ENCODE measurements around the gene RAB4B.
"Not testable (repeated sequence)": the region's sequence is repeated elsewhere in the genome, so short reads cannot be mapped to it uniquely, and the experiment has no call there.

RAB4B gene, protein sequence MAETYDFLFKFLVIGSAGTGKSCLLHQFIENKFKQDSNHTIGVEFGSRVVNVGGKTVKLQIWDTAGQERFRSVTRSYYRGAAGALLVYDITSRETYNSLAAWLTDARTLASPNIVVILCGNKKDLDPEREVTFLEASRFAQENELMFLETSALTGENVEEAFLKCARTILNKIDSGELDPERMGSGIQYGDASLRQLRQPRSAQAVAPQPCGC

DNA sequence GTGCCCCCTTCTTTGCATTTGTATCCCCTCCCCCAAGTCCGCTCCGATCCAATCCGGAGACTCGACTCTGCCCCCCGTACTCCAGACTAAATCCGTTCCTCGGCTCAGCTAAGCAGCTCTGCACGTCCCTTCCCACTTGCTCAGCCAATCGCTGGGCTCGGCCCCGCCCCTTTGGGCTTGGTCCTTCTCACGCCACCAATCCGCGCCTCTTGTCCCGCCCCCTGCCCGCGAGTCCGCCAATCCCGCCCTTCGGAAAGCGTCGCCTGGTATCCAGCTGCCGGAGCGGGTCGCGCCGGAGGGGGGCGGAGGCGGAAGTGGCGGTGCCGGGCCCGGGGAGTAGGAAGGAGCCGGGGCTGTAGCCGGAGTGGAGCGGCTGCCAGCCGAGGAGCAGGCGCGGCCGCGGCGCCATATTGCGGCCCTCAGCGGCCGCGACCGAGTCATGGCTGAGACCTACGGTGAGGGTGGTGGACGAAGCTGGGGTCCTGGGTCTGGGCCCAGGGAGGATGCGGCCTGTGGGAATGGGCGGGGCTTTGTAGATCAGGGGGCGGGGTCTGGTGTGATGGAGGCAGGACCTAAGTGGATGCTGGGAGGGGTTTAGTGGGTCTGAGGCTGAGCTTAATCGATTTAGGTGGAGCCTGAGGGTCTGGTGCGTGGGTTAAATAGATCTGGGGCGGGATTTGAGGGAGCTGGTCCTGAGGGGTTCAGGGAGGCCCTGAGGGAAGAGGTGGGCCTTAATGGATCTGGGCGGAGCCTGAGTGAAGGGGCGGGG is at the start of gene RAB4B:
Gene RAB4B (plus strand): TSS at position 311 of the 769 bp plus-strand sequence. CDS start 129 bp downstream, at position 440.
- peak; percentile 100 for DNase-seq

DNA sequence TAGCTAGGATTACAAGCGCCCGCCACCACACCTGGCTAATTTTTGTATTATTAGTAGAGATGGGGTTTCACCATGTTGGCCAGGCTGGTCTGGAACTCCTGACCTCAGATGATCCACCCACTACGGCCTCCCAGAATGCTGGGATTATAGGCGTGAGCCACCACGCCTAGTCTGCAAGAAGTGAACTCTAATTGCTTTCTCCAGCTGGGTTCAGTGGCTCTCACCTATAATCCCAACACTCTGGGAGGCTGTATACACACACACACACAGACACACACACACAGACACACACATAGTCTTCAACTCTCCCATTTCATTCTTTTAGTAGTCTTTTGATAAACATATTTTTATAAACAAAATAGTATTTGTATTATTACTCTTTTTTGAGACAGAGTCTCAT is 48.0 kb upstream of the RAB4B start:
- DNase-seq, result not testable (repeated sequence)

DNA sequence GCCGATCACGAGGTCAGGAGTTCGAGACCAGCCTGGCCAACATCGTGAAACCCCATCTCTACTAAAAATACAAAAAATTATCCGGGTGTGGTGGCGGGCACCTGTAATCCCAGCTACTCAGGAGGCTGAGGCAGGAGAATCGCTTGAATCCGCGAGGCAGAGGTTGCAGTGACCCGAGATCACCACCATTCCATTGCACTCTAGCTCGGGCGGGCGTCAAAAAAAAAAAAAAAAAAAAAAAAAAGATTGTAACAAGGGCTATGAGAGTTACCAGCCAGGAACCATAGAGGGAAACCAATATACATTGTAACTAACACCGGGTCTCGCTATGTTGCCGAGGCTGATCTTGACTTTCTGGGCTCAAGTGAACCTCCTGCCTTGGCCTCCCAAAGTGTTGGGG is 45.7 kb upstream of the RAB4B start:
- DNase-seq, result not testable (repeated sequence)

DNA sequence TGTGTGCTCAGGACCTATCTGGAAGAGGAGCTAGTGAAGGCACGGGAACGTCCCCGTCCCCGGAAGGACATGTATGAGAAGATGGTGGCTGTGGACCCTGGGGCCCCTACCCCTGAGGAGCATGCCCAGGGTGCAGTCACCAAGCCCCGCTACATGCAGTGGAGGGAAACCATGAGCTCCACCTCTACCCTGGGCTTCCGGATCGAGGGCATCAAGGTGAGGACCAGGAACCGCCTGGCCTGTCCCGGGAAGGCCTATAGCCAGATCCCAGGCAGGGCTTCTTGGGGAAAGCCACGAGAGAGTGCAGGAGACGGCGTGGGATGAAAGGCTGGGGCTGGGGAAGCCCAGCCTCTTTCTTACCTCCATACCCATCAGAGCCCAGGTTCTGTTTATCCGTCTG is 44.9 kb upstream of the RAB4B start:
- DNase-seq, result no peak

DNA sequence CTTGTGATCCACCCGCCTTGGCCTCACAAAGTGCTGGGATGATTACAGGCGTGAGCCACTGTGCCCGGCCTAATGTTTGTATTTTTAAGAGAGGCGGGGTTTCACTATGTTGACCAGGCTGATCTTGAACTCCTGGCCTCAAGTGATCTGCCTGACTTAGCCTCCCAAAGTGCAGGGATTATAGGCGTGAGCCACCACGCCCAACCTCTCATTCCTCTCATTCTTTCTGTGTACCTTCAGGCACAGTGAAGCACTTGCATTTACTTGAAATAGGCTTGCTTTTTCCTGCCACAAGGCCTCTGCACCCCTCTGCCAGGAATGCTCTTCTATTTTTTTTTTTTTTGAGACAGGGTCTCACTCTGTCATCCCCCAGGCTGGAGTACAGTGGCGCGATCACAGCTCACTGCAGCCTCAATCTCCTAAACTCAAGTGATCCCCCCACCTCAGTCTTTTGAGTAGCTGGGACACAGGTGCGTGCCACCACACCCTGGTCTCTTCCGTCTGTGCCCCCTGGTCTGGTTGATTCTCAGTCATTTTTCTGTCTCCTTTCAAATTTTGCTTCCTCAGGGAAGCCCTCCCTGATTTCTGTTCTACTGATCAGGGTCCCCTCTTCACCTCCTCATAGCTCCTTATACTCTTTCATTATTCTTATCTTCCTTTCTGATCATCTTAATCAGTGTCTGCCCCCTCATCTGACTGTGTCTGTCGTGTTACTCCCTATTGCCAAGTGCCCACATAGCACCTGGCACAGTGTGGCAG is 42.9 kb upstream of the RAB4B start:
- DNase-seq, result no peak

DNA sequence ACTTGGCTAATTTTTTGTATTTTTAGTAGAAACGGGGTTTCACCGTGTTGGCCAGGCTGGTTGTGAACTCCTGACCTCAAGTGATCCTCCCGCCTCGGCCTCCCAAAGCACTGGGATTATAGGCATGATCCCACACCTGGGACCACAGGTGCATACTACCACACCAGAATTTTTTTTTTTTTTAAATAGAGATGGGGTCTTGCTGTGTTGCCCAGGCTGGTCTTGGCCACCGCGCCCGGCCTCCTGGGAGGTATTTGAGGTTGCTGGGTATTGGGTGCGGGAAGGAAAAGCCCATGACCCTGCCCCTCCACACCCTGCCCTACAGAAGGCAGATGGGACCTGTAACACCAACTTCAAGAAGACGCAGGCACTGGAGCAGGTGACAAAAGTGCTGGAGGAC is 41.4 kb upstream of the RAB4B start:
- DNase-seq, result no peak

DNA sequence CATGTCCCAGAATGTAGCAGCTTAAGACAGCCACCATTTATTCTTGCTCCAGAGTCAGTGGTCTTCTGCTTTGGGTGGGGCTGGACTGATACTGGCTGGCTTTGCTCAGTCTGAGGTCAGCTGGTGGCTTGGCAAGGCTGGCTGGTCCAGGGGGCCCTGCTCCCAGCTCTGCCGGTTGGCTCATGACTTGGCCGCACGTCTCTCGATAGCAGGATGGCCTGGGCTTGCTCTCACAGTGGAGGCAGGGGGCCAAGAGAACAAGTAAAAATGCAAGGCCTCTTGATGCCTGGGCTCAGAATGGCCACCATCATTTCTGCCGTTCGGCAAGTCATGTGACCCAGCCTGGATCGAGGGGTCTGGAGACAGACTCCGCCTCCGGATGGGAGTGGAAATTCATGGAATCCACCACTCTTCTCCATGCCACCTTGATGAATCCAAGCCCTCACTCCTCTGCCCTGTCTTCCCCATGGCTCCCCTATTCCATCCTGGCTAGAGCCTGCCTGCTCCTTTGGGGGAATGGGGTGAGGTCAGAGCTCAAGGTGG is 40.9 kb upstream of the RAB4B start:
- no peak for DNase-seq

DNA sequence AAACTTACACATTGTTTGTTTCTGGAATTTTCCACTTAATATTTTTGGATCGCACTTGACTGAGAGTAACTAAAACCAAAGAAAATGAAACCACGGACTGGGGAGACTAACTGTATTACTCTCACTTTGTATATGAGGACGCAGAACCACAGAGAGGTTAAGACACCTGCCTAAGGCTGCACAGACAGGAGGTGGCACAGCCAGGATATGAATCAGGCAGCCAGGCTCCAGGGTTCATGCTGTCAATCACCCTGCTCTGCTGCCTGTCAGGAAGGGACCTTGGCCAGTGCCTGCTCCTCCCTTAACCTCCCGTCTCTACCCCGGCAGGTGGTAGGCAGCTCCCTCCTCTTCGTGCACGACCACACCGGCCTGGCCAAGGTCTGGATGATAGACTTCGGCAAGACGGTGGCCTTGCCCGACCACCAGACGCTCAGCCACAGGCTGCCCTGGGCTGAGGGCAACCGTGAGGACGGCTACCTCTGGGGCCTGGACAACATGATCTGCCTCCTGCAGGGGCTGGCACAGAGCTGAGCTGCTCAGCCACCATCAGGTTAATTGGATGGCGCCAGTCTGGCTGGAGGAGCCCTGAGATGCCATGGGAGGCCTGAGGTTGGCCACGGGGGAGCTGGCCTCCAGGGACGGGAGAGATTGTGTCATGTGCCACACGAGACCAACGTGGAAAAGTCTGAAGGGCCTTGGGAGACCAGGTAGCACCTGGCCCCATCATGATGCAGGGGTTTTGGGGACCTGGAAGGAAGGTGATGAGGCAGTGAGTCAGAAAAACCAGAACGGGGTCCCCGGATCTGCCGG is 38.8 kb upstream of the RAB4B start:
- DNase-seq, result no peak

DNA sequence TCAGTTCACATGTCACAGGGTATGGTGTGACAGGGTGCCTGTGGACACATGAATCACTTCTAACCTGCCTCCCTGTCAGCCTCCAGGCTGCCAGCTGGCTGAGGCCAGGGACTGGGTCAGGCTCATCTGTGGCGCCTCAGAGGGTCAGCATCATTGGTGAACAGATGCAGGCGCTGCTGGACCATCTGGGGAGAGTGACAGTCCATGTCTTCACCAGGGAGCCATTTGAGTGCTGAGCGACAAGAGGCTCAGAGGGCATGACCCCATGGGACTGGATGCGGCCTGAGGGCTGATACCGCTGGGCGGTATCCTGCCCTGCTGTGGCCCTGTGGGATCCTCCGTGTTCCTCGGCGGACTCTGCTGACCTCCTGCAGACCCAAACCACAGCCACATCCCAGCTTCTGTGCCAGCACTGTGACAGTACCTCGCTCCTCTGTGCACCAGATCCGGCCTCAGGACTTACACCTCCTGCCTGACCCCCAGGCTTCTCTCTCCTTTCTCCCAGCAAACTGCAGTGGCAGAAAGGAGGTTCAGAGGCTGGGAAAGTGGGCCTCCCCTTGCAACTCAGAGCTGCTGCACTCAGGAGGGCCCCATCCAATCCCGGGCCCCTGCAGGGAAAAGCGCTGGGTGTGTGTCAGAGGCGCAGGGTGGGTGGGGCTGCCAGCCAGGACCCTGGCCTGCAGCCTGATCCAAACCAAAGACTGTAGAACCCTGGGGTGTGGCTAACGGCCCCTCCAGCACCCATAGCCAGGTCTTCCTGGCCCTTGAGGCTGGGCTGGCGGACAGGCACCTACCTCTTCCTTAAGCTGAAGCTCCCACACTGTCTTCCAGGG is 38.0 kb upstream of the RAB4B start:
- DNase-seq, result no peak

DNA sequence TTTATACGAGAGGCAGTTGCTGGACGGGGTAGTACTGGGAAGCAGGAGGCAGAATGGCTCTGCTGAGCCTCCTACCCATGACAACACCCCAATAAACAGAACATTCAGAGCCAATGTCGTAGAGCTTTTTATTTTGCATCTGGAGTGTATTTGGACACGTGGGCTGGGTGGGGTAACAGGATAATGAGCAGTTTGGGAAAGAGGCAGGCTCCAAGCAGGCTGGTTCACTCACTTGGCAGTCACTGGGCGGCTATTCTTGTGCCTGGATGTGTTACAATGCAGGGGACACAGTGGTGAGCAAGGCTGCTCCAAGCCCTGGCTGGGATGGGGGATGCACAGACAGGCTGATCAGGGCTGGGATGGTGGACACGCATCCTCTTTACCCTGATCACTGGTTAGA is 37.3 kb upstream of the RAB4B start:
- DNase-seq, result no peak

DNA sequence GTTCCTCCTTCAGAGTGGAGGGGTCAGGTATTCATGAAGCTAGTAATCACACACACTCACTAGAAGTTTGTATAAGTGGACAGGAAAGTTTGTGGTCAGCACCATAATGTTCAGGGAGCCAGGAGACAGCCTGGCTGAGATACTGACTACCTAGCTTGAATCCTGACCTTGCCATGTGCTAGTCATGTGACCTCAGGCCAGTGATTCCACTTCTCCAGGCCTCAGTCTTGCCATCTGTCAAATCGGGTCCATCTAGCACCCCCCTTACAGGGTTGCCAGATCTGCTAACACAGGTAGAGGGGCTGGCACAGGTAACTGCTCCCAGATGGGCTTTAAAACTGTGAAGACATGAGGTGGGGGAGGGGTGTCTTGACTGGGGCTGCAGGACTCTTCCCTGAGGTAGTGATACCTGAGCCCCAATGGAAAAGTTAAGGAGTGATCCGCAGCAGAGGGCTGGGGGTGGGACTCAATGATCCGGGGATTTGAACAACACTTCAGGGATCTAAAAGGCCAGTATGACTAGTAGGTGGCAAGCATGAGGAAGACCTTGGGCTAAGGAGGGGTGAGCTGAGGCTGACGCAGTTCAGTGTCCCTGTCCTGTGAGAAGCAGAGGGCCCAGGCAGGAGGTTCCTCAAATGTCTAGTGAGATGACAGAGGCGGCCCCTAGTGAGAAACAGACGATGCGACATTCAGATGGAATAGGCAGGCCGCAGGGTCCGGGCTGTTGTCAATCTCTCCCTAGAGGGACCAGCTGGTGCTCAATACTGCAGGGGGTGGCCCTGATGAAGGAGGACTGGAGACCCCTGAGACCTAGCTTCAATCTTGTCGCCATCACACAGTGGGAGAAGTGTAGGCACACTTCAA is 36.3 kb upstream of the RAB4B start:
- DNase-seq, result no peak

DNA sequence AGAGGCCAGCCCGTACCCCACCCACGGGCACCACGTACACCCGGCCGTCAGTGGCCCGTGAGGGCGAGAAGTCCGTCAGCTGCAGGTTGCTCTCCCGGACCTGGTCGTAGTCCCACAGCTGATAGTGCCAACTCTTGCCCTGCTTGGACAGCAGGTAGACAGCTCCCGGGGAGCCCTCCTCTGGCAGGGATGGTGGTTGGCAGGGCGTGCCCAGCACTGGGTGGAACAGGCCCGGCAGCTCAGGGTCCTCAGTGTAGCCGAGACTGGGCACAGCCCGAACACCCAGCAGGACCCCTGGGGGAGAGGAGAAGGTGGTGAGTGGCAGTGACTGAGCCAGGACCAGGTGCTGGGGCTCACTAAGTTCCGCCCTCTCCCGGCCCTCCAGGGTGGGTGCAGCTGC is 35.6 kb upstream of the RAB4B start:
- DNase-seq, result no peak

DNA sequence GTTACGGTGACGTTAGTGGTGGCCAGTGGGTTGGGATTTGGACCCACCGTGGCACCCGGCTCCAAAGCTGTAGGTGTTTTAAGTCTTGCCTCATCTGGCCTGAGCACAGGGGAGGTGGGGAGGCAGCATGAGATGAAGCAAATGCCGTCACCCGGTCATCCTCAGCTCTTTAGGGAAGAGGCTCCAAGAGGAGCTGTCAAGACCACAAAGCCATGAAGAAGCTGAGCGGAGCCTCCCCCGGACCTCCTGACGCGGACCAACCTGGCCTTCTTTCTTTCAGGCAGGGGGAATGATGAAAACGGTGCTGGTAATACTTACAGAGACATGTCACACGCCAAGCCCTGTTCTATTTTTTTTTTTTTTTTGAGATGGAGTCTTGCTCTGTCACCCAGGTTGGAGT is 35.2 kb upstream of the RAB4B start:
- no peak for DNase-seq

DNA sequence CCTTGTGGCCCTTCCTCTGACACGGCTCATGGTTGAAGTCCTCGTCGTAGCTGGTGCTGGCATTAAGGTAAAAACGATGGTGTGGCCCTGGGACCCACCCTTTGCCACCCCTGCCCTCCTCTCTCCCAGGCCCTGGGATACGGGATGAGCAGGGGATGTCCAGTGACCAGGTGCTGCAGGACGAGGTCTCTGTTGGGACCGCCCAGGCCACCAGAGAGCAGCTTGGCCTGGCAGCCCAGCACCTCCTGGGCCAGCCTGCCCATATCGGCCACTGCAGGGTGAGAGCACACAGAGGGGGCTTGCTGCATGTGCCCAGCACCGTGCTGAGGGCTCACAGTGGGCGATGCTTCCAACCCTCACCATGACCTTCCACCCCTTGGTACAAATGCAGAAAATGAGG is 34.1 kb upstream of the RAB4B start:
- DNase-seq, result no peak

DNA sequence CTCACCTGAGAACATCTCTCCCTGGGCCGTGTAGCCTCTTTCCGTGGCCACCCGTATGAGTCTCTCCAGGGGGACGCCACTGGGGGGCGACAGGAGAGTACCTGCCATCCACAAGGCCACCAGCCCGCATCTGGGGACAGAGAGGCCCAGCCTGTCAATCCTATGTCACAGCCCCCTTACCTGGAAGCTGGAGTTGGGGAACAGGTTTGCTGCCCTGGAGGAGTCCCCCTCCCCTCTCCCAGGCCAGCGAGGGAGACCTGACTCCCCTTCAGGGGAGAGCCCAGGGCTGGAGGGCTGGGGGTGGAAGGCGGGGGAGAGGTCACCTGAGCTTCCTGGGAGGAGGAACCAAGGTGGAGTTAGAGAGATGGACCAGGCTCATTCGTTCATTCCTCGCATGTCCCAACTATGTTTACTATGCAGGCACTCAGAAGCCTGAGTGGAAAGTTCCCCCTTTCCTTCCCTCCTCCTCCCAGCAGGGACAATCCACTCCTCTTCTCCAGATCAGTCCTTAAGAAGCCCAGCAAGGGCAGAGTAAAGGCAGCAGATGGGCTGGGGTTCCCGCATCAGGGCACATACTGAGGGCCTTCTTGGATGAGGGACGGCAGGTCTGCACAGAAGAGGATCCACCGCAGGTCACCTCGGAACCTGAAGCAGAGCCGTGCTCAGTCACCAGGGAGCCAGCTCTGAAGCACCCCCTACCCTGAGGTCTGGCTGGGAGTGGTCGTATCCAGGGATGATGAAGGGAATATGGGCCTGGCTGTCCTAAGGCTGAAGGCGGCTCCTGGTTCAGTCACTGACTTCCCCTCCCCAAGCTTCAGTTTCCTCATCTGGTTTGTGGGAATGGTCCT is 33.3 kb upstream of the RAB4B start:
- DNase-seq, result peak; percentile 11

DNA sequence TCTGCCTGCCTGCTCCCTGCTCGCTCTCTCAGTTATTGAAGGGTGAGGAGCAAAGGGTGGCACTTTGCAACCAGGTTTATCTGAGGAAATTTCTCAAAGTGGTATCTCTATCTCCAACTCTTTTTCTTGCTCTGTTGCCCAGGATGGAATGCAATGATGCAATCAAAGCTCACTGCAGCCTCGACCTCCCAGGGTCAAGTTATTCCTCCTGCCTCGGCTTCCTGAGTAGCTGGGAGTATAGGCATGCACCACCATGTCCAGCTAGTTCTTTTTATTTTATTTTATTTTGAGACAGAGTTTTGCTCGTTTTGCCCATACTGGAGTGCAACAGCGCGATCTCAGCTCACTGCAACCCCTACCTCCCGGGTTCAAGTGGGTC is 32.7 kb upstream of the RAB4B start:
- no peak for DNase-seq

DNA sequence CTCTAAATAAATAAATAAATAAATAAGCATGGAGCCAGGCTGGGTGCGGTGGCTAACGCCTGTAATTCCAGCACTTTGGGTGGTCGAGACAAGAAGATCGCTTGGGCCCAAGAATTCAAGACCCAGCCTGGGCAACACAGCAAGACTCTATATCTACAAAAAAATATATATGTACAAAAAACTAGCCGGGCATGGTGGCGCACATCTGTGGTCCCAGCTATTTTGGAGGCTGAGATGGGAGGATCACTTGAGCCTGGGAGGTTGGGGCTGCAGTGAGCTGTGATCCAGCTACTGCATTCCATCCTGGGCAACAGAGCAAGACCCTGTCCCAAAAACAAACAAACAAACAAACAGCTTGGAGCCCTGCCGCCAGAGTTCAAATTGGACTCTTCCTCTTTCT is 30.5 kb upstream of the RAB4B start:
- no peak for DNase-seq

DNA sequence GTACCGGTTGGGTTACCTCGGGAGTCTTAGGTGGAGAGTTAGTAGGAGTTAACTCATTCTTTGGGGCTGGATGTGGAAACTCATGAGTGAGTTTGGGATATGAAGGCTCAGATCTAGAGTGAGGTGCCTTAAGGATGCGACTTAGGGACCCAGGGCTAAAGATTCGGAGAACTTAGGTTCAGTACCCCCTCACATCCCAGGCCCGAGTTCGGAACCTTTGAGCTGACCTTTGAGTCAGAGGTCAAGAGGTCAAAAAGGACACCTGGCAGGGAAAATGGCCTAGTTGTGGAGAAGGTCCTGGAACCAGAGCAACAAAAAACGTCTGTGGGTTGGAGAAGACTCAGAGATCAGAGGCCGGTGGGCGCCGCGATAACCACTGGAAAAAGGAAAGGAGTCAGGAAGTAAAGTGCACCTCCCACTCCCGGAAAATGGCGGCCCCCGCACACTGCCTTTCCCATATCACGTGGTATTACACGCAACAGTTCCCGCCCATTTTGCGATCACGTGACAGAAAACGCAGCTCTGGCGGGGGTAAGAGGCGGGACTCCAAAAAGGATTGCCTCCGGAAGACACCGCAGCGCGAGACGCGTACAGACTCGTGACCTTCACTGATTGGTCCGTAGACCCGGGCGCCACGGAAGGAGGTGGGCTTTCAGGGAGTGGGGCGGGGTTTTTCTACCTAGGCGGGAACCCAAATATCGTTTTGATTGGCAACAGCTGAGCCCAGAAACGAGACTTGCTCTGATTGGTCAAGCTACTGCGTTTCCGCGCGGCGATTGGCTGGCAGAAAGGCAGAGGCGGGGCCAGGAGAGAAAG is 27.8 kb upstream of the RAB4B start, which contains the start of gene ACTMAP:
Gene ACTMAP (minus strand): TSS at position 420 of the 816 bp plus-strand sequence. CDS start 674 bp downstream, outside the sequence.
- peak; percentile 99 for DNase-seq

All from stimulated activated naive CD4-positive, alpha-beta T cell treated with Interleukin-2 at 50 U/mL for 16 hours (primary cell).